Left forelimb (tissue), 1 donor: ENCODE measurements around the gene RPUSD3.

ENCODE experiments used
- DNase-seq: peaks from one replicate; pipeline ENCODE4 v3.0.0-alpha.2; 2018; ENCODE audit warnings: low spot score

The RPUSD3 gene

DNA sequence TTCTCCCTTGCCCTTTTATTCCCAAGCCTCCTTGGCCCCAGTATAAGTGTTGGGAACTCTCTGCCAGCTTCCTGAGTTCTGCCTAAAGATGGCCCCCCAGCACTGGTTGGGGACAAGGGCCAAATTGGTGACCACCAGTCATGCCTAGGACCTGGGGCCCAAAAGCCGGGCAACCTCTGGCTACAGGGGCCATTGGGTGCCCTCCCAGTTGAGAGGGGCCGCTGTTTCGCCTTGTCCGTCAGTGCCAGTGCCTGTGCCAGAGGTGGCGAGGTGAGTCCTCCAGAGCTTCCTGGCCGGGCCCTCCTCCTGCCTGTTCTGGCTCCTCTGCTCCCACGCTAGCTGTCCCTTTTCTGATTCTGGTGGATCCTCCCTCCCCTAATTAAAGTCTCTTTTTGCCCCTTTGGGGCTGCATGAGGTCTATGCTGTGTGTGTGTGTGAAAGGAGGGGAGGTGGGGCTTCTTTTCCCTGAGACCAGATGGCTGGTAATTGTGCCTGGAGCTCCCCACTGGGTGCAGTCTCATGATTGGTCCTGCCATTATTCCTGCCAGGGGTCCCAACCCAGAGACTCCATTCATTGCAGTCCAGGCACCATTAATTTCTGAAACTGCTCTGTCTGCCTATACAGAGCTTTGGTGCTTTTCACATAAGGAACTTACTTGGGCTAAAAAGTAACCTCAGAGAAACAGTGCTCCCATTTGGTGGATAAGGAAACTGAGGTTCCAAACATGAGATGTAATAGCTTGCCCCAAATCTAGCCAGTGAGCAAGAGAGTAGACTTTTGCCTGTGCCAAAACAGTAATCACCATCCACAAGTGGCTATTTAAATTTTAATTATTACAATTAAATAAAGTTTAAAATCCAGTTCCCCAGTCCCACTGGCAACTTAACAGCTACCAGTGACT lies 36.9 kb downstream of the RPUSD3 start:
- DNase-seq = no peak

DNA sequence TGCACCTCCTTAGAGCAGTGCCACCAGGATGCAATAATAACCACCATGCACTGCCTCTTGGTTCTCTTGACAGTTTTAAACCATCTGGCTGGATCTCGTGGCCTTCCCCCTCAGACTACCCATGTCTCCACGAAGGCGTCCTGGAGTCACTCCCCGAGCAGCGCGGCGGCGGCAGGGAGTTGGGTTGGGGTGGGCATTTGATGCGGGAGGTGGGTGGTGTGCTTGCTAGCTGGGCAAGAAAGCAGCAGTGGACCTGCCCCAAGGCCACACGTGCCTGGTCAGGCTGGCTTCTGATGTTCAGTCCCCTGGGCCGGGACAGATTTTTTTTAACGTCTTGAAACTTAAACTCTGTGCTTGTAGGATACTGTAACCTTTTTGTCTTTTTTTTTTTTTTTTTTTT lies 37.7 kb downstream of the RPUSD3 start:
- DNase-seq = no peak

DNA sequence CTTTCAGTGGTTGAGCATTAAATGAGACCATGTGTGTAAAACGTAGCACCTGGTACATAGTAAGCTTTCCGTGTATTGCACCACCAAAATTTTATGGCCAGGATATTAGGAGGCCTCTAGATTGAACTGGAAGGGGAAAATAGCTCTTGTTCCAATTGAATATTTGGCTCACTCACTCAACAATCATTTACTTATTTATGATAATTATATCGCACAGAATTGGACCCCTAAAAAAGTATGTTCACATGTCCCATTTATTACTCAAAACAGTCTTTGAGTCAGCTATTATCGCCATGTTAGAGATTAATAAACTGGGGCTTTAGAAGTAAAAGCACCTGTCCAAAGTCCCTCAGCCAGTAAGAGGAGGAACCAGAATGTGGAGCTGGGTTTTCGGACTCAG lies 38.8 kb downstream of the RPUSD3 start:
- no peak for DNase-seq

DNA sequence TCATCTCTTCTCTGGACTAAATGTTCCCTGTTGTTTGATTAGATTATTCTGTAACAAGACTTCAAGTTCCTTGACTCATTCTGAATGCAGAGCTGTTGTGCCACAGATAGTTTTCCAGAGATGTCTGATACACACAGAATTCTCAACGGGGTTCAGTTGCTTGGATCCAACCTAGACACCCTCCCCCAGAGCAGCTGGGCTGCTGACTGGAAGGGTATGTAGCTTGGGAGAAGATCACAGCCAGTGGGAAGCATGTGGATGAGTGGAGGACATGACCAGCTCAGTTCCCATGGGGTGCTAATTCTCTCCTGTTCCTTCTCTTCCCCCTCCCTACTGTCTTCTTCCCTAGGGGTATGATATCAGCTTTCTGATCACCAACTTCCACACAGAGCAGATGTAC lies 40.3 kb downstream of the RPUSD3 start:
- no peak for DNase-seq

DNA sequence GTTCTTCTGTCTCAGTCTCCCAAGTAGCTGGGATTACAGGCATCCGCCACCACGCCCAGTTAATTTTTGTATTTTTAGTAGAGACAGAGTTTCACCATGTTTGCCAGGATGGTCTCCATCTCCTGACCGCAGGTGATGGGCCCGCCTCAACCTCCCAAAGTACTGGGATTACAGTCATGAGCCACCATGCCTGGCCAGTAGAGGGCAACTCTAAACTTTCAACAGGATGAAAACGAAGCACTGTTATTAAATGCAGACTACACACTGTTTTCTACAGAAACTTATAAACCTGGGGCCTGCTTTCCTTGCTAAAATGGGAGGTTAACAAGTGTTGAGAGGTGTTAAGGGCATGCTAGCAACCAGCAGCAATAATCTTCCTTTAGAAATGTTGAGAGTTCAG lies 43.3 kb downstream of the RPUSD3 start:
- no peak for DNase-seq

DNA sequence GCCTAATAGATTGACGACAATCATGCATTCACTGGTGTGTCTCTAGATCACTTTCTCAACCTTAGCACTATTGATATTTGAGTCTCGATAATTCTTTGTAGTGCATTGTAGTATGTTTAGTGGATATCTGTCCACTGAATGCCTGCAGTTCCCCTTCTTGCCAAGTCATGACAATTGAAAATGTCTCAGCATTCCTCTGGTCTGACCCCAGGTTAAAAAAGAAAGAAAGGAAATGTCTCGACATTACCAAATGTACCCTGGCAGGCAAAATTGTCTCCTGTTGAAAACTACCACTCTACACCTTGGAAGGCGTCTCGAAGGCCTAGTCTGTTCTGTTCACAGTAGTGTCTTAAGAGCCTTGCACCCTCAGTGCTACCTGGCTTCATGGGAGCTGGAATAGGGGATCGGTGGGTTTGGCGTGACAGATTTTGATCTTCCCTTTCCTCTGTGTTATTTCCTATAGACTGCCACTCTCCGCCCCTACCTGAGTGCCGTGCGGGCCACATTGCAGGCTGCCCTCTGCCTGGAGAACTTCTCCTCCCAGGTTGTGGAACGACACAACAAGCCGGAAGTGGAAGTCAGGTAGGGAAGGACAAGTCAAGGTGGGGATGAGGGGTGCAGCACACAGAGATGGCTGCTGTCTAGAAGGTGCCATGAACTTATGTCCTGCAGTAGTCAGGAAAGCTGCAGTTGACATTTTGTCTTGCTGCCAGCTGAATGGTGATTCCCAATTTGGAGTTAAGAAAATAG lies 46.4 kb downstream of the RPUSD3 start:
- no peak for DNase-seq

DNA sequence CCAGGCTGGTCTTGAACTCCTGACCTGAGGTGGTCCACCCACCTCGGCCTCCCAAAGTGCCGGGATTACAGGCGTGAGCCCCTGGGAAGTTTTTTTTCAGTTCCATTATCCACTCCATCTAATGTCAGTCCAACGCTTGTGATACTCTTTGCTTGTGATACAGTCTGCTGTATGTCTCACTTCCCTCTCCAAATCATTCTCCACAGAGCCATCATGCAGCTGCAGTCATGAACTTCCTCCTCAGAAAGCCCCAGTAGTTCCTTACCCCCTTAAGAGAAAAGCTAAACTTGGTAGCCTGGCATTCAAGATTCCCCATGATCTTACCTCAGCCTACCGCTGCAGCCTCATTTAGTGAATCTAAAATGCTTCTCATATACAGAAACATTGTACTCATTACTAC lies 48.6 kb downstream of the RPUSD3 start:
- no peak for DNase-seq

DNA sequence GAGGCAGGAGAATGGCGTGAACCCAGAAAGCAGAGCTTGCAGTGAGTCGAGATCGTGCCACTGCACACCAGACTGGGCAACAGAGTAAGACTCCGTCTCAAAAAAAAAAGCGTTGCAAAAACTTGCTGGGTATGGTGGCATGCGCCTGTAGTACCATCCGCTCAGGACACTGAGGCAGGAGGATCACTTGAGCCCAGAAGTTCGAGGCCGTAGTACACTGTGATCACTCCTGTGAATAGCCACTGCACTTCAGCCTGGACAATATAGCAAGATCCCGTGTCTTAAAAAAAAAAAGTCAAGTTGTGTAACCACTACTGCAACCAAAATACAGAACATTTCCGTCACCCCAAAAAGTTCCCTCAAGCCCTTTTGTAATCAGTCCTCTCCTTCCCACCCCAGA lies 49.4 kb downstream of the RPUSD3 start:
- no peak for DNase-seq

DNA sequence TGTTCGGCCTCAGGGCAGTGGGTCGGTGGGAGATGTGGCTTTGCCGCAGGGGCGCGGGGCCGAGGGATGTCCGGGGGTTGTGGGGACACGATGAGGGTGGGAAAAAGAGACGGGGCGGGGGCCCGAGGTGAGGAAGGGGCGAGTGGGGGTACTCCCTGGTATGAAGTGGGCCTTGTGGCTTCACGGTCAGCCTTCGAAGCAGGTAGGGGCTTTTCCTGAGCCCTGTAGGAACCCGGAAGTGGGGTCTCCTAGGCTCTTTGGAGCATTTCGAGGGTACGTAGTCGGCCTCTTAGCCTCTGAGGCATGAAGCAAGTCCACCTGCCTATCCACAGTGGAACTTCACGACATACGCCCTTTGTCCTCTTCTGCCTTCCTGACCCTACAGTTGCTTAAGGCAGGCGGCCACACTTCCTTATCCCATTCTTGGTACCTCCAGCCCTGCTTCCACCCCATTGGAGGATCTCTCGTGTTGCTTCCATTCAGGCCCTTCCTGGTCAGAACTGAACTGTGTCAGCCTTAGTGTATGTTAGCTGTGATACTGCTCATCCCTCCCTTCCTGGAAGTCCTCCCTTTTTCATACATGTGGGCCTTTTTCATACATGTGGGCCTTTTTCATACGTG lies 50.5 kb downstream of the RPUSD3 start:
- DNase-seq = no peak

DNA sequence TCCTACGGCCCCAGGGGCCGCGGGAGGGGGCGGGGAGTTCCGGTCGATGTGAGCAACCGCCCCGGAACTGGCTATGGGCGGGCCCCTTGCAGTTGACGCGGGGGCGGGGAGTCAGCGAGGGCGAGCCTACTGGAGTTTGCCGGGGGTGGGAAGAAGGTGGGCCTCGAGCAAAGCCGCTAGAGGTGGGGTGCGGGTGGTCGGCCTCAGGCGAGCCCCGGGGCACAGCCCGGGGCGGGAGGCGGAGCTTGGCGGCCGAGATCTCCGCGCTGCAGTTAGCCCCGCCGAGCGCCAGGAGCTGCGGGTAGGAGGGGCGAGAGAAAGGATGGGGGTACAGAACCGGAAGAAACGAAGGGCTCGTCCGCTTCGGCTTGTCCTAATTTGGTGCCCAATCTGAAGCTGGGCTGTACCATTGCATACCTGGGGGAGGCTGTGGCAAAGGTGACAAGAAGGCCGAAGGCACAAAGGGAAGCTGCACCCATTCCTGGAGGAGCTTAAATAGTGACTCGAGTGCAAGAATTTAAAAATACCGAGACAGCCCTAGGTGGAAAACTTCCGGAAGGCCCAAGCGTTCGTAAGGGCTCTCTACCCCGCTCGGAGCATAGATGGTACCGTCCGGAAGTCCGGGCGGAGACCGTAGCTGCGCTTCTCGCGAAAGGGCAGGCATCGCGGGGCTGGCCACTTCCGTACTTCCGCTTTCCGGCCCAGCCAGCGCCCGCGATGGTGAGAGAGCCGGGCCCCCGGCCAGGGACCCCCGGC lies 51.2 kb downstream of the RPUSD3 start, which contains the start of the genes ARPC4 and TADA3:
Gene ARPC4 (plus strand): TSS at position 678 of the 756 bp plus-strand sequence. CDS start 40 bp downstream, at position 718.
Gene TADA3 (minus strand): TSS at position 69 of the 756 bp plus-strand sequence. CDS start 1,007 bp downstream, outside the sequence.
- peak; percentile 97 for DNase-seq

DNA sequence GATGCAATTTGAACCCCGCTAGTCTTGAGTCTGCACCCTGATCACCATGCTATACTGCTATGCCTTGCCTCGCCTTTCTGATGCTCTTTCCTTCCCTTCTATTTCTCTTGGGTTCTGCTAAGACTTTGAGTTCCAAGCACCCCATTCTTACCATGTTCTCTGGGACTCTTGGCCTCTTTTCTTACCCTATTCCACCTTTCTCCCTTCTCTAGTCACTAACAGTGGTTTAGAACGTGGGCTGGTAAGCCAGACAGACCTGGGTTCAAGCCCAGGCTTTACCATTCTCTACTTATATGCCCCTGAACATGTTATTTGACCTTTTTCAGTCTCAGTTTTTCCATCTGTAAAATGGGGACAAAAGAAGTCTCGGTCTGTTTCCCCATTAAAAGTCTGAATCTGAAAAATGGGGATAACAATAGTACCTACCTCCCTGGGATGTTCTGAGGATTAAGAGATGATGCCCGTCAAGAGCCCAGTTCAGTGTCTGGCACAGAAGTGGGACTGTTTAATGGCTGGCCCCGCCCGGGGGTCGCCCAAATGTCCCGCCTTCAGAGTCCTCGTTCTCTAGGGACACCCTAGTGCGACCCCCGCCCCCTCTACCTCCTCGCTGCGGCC lies 51.9 kb downstream of the RPUSD3 start:
- DNase-seq = no peak

DNA sequence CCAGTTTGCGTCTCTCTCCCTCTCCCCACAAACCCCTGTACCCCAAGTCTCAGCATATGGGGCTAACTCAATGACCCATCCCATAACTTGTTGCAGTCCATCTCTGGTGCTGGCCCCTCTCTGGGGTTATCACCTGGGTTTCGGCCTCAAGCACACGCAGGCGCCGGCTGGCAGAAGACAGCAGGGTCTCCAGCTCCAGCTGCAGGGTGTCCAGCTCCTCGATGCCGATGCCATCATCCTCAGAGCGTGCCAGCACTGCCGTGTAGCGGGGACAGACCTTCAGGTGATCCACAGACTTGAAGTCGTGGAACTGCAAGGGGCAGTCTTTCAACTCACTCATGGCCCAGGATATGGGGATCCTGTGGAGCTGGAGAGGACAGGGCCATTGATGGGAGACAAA lies 52.7 kb downstream of the RPUSD3 start:
- DNase-seq = no peak
